RCC 7860 (cell line): ENCODE measurements around the gene SDC3.
"Not testable (repeated sequence)": the region's sequence is repeated elsewhere in the genome, so short reads cannot be mapped to it uniquely, and the experiment has no call there.

Source experiments
- DNase-seq: peaks from one replicate; pipeline ENCODE4 v3.0.0-alpha.2; 2015; ENCODE audit warnings: low spot score
- FAIRE-seq: peaks from 2 replicates; lab custom pipeline; 2012; peaks lifted over from hg19 to GRCh38; lab: Jason Lieb, UNC

The SDC3 gene

GRCh38 chr1:30908696-30909364 lies at the start of gene SDC3:
Gene SDC3 (minus strand): TSS chr1:30908758. CDS start chr1:30908586, 172 bp downstream.
- FAIRE-seq (no peak), DNase-seq (no peak)

GRCh38 chr1:30957560-30958222 lies 49.1 kb upstream of the SDC3 start:
- DNase-seq (no peak), FAIRE-seq (no peak)

- DNase-seq, result no peak
- FAIRE-seq, result peak; percentile 15
Measured at GRCh38 chr1:30955448-30956015, 47.0 kb upstream of the SDC3 start.

- no peak for DNase-seq
- FAIRE-seq, result no peak
Measured at GRCh38 chr1:30953685-30954084, 45.1 kb upstream of the SDC3 start.

- DNase-seq (no peak), FAIRE-seq (no peak)
Measured at GRCh38 chr1:30952098-30952497, 43.5 kb upstream of the SDC3 start.

GRCh38 chr1:30950700-30951099 lies 42.1 kb upstream of the SDC3 start:
- DNase-seq (no peak), FAIRE-seq (no peak)

- no peak for FAIRE-seq
- DNase-seq, result no peak
Measured at GRCh38 chr1:30950053-30950452, 41.5 kb upstream of the SDC3 start.

GRCh38 chr1:30949487-30949838 lies 40.9 kb upstream of the SDC3 start:
- FAIRE-seq, result not testable (repeated sequence)

GRCh38 chr1:30948813-30949486 lies 40.4 kb upstream of the SDC3 start:
- not testable (repeated sequence) for FAIRE-seq, DNase-seq

More at GRCh38 chr1:30949487-30949838, 40.9 kb upstream of the SDC3 start:
- DNase-seq, result not testable (repeated sequence)

GRCh38 chr1:30948278-30948677 lies 39.7 kb upstream of the SDC3 start:
- no peak for FAIRE-seq
- no peak for DNase-seq

- FAIRE-seq (no peak), DNase-seq (no peak)
Measured at GRCh38 chr1:30947212-30947611, 38.7 kb upstream of the SDC3 start.

- FAIRE-seq (no peak), DNase-seq (no peak)
Measured at GRCh38 chr1:30942326-30942963, 33.9 kb upstream of the SDC3 start.

- FAIRE-seq, result no peak
- no peak for DNase-seq
Measured at GRCh38 chr1:30940541-30940940, 32.0 kb upstream of the SDC3 start.

- FAIRE-seq, result no peak
- no peak for DNase-seq
Measured at GRCh38 chr1:30936541-30937171, 28.1 kb upstream of the SDC3 start.

- FAIRE-seq, DNase-seq: not testable (repeated sequence)
Measured at GRCh38 chr1:30935758-30936157, 27.2 kb upstream of the SDC3 start.

GRCh38 chr1:30934613-30935012 lies 26.1 kb upstream of the SDC3 start:
- no peak for DNase-seq
- FAIRE-seq, result no peak

- FAIRE-seq, result no peak
- DNase-seq, result peak; percentile 53
Measured at GRCh38 chr1:30933874-30934252, 25.3 kb upstream of the SDC3 start.

- DNase-seq (no peak), FAIRE-seq (no peak)
Measured at GRCh38 chr1:30930631-30931173, 22.1 kb upstream of the SDC3 start.

- no peak for DNase-seq
- no peak for FAIRE-seq
Measured at GRCh38 chr1:30929944-30930525, 21.5 kb upstream of the SDC3 start.
